Endothelial cell of umbilical vein (primary cell): ENCODE results near the gene DSCAML1. TPM values are rescaled to one million over a fixed set of nuclear protein-coding genes. Genes with fewer than 3 reads are reported as not detected.

Experiments
- BruUV-seq: library from RNA; stranded (reverse); fragments of 400-500 nt; replicated peaks from 2 replicates; lab custom pipeline; 2021; lab: Mats Ljungman, UMichigan
- CTCF ChIA-PET: fragments of 300-600, 350-600 bp; sonication (Branson Sonifier 250); formaldehyde crosslinking; loops from one replicate; lab custom pipeline; 2021; ENCODE audit warnings: antibody characterized with exemption, inconsistent platforms; lab: Charles Lee
- POLR2A ChIA-PET: fragments of 300-600, 350-600 bp; sonication (Branson Sonifier 250); formaldehyde crosslinking; loops from one replicate; lab custom pipeline; 2021; ENCODE audit warnings: antibody characterized with exemption, inconsistent platforms; lab: Charles Lee
- DNase-seq: peaks from one replicate; pipeline ENCODE4 v3.0.0-alpha.2; 2011; ENCODE audit warnings: low read depth, low spot score
- FAIRE-seq: peaks from 2 replicates; lab custom pipeline; 2011; peaks lifted over from hg19 to GRCh38; lab: Jason Lieb, UNC
- H2AFZ ChIP-seq: 2 replicates; pipeline ENCODE4 v1.6.0; 2012; ENCODE audit warnings: low read depth, low read length, control low read depth, inconsistent platforms
- H3K27ac ChIP-seq: 2 replicates; pipeline ENCODE4 v1.5.1; 2011; ENCODE audit warnings: low read depth, mild to moderate bottlenecking, control low read depth, low read length, moderate library complexity; ENCODE audit not compliant: insufficient read depth
- H3K27me3 ChIP-seq, 2 experiments: 2 replicates each; pipeline versions ENCODE4 v1.6.0 to v1.6.1; 2011; ENCODE audit warnings: low read length in 2 of 2, mixed read lengths in 1 of 2; ENCODE audit not compliant: control insufficient read depth in 2 of 2, insufficient read depth in 2 of 2
- H3K36me3 ChIP-seq, 2 experiments: 2 replicates in 1 of 2; 3 replicates in 1 of 2; pipeline ENCODE4 v1.5.1; 2011; ENCODE audit warnings: low read length in 2 of 2, mild to moderate bottlenecking in 1 of 2, moderate library complexity in 1 of 2; ENCODE audit not compliant: control insufficient read depth in 2 of 2, insufficient read depth in 2 of 2; ENCODE audit errors: extremely low read depth in 1 of 2
- H3K4me1 ChIP-seq: 3 replicates; pipeline ENCODE4 v1.5.1; 2011; ENCODE audit warnings: mild to moderate bottlenecking, low read length; ENCODE audit not compliant: control insufficient read depth, insufficient read depth; ENCODE audit errors: extremely low read depth
- H3K4me2 ChIP-seq: 2 replicates; pipeline ENCODE4 v1.6.1; 2011; ENCODE audit warnings: low read length, control low read depth, mixed read lengths; ENCODE audit not compliant: insufficient read depth
- H3K4me3 ChIP-seq, 3 experiments: fragments of 200-600 bp in 1 of 3; sonication (generic), shearing (Covaris generic) in 1 of 3; replicated peaks in 1 of 3; 2 replicates each; pipeline ENCODE4 v1.5.1; 2011 to 2016; ENCODE audit warnings: control low read depth in 3 of 3, low read length in 3 of 3, mild to moderate bottlenecking in 2 of 3, inconsistent platforms in 1 of 3, low read depth in 1 of 3, moderate library complexity in 1 of 3; ENCODE audit not compliant: insufficient read depth in 1 of 3
- H3K79me2 ChIP-seq: 2 replicates; pipeline ENCODE4 v1.6.0; 2012; ENCODE audit warnings: low read length, inconsistent platforms; ENCODE audit not compliant: control insufficient read depth, insufficient read depth
- H3K9ac ChIP-seq: replicated peaks from 2 replicates; pipeline ENCODE3; 2011; ENCODE audit warnings: low read length, control low read depth; ENCODE audit not compliant: insufficient read depth; ENCODE audit errors: extremely low read depth
- H3K9me1 ChIP-seq: replicated peaks from 3 replicates; pipeline ENCODE4 v1.6.0; 2011; ENCODE audit warnings: mild to moderate bottlenecking, low read length; ENCODE audit not compliant: control insufficient read depth, insufficient read depth; ENCODE audit errors: extremely low read depth
- H3K9me3 ChIP-seq: replicated peaks from 2 replicates; pipeline ENCODE4 v1.5.1; 2012; ENCODE audit warnings: low read length, inconsistent platforms; ENCODE audit not compliant: control insufficient read depth, insufficient read depth
- H4K20me1 ChIP-seq: replicated peaks from 2 replicates; pipeline ENCODE3; 2011; ENCODE audit warnings: mild to moderate bottlenecking, low read length; ENCODE audit not compliant: control insufficient read depth, insufficient read depth; ENCODE audit errors: extremely low read depth
- EZH2 ChIP-seq: IDR thresholded peaks from 2 replicates; pipeline ENCODE4 v1.6.1; 2012; ENCODE audit warnings: borderline replicate concordance, low read depth, mild to moderate bottlenecking, moderate library complexity, low read length, inconsistent platforms; ENCODE audit not compliant: severe bottlenecking
- FOS ChIP-seq: IDR thresholded peaks from 2 replicates; pipeline ENCODE4 v1.6.1; 2011; ENCODE audit warnings: mild to moderate bottlenecking, low read length, moderate library complexity, borderline replicate concordance; ENCODE audit not compliant: insufficient read depth
- GATA2 ChIP-seq: IDR thresholded peaks from 2 replicates; pipeline ENCODE4 v1.7.0; 2011; ENCODE audit warnings: low read depth, mild to moderate bottlenecking, moderate library complexity, mixed read lengths, low read length; ENCODE audit not compliant: insufficient read length, insufficient read depth
- JUN ChIP-seq: IDR thresholded peaks from 2 replicates; pipeline ENCODE4 v1.6.1; 2011; ENCODE audit warnings: borderline replicate concordance, low read depth; ENCODE audit not compliant: insufficient read length, insufficient read depth
- MYC ChIP-seq: IDR thresholded peaks from one replicate; pipeline ENCODE4 v1.6.1; 2011; ENCODE audit warnings: mild to moderate bottlenecking, low read depth, low read length
- POLR2A ChIP-seq: IDR thresholded peaks from 2 replicates; pipeline ENCODE4 v1.6.1; 2012; ENCODE audit warnings: low read depth, mild to moderate bottlenecking, control low read depth, low read length
- POLR2AphosphoS5 ChIP-seq: IDR thresholded peaks from 2 replicates; pipeline ENCODE4 v1.6.1; 2012; ENCODE audit warnings: low read depth, mild to moderate bottlenecking, control low read depth, low read length, moderate library complexity; ENCODE audit not compliant: insufficient read depth
- dilution Hi-C: fragments of 300-500 bp; cut with MboI; formaldehyde crosslinking; loops from one replicate; pipeline ENCODE4 v1.15.0; 2019; ENCODE audit warnings: low sequenced_read_pairs; ENCODE audit not compliant: extremely low pct_ligation_motif_present
- intact Hi-C: fragments of 100-400 bp; cut with micrococcal nuclease; formaldehyde crosslinking; loops from one replicate; pipeline ENCODE4 v1.10.0; 2022
- polyA plus RNA-seq, 4 experiments: library from polyadenylated mRNA; depleted of rRNA in 3 of 4; stranded (reverse) in 3 of 4; unstranded in 1 of 4; fragments of >200 nt; gene quantifications; 2 replicates each; pipeline versions ENCODE4 v1.2.1 to v1.2.3, GENCODE V29; 2011 to 2012; ENCODE audit warnings: missing spikeins in 1 of 4
- total RNA-seq: library from RNA; stranded (reverse); gene quantifications from 2 replicates; pipeline ENCODE4 v1.2.3, GENCODE V29; 2021
- TF ChIP-seq, protein P1 (sequence below), 2 donors: IDR thresholded peaks; 1 replicate in 1 of 2; 2 replicates in 1 of 2; pipeline ENCODE4 v1.5.1; 2011; ENCODE audit warnings: low read length in 2 of 2, mild to moderate bottlenecking in 2 of 2, moderate library complexity in 2 of 2, control low read depth in 1 of 2, inconsistent platforms in 1 of 2, low read depth in 1 of 2; ENCODE audit not compliant: insufficient read depth in 1 of 2; ENCODE audit errors: extremely low read depth in 1 of 2
- TF ChIP-seq, protein P2 (sequence below): IDR thresholded peaks from 2 replicates; pipeline ENCODE4 v1.6.1; 2011; ENCODE audit not compliant: insufficient read depth, insufficient read length

The DSCAML1 gene
- total and polyA plus RNA-seq, 2 donors (not counting 3 experiments of a cell fraction or from before 2014, with no cell fraction given), result not detected

DNA sequence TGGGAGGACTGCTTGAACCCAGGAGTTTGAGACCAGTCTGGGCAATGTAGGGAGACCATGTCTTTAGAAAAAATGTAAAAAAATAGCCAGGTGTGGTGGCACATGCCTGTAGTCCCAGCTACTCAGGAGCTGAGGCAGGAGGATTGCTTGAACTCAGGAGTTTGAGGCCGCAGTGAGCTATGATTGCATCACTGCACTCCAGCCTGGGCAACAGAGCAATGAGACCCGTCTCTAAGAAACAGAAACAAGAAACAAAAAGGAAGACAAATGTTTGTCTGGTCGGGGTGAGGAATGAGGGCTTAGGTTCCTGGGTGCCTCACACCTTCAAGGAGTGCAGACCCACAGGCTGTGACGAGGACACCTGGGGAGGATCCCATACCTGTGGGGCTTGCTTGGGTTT, 277.4 kb downstream of the DSCAML1 start:
- dilution Hi-C loops, result no loop called here
- H2AFZ ChIP-seq, result no peak overlapping the region
- no peaks in the 10 kb centered on the region for H3K9me1 ChIP-seq
- H3K4me2 ChIP-seq, result no peak overlapping the region
- H4K20me1 ChIP-seq, result no peaks in the 10 kb centered on the region
- no peak overlapping the region for H3K9ac ChIP-seq
- FAIRE-seq, result no peak
- no peaks in the 10 kb centered on the region for H3K4me1 ChIP-seq
- no peaks in the 10 kb centered on the region for H3K36me3 ChIP-seq
- no peaks in the 10 kb centered on the region for H3K9me3 ChIP-seq
- H3K27me3 ChIP-seq, result no peaks in the 10 kb centered on the region
- no peak overlapping the region for H3K27ac ChIP-seq
- ChIA-PET CTCF (no interaction called here), POLR2A (no interaction called here)
- H3K79me2 ChIP-seq, result no peaks in the 10 kb centered on the region
- intact Hi-C loops, result no loop called here
- no peak for DNase-seq
- no TSS peak for BruUV-seq
- no peak overlapping the region for H3K4me3 ChIP-seq
- no peak for TF ChIP-seq GATA2
- TF ChIP-seq MYC, result no peak
- TF ChIP-seq, protein P1, sequence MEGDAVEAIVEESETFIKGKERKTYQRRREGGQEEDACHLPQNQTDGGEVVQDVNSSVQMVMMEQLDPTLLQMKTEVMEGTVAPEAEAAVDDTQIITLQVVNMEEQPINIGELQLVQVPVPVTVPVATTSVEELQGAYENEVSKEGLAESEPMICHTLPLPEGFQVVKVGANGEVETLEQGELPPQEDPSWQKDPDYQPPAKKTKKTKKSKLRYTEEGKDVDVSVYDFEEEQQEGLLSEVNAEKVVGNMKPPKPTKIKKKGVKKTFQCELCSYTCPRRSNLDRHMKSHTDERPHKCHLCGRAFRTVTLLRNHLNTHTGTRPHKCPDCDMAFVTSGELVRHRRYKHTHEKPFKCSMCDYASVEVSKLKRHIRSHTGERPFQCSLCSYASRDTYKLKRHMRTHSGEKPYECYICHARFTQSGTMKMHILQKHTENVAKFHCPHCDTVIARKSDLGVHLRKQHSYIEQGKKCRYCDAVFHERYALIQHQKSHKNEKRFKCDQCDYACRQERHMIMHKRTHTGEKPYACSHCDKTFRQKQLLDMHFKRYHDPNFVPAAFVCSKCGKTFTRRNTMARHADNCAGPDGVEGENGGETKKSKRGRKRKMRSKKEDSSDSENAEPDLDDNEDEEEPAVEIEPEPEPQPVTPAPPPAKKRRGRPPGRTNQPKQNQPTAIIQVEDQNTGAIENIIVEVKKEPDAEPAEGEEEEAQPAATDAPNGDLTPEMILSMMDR (IDR thresholded peaks at IDR 0.05; ENCODE audit: extremely low read depth in 1 of 2, insufficient read depth in 1 of 2, low read depth in 1 of 2, low read length in 2 of 2), result no peak
- no peak for TF ChIP-seq POLR2AphosphoS5
- no peak for TF ChIP-seq EZH2
- TF ChIP-seq, protein P2, sequence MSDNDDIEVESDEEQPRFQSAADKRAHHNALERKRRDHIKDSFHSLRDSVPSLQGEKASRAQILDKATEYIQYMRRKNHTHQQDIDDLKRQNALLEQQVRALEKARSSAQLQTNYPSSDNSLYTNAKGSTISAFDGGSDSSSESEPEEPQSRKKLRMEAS, result no peak
- no peak for TF ChIP-seq JUN
- no peak for TF ChIP-seq POLR2A
- TF ChIP-seq FOS, result no peak
